Stomach smooth muscle (tissue), 2 donors: ENCODE results near the gene CA5A.
"Not testable (repeated sequence)": the region's sequence is repeated elsewhere in the genome, so short reads cannot be mapped to it uniquely, and the experiment has no call there.

Experiments
- H3K27ac ChIP-seq: one replicate; pipeline ENCODE4 v1.7.0; 2013; ENCODE audit warnings: mild to moderate bottlenecking, low read length, inconsistent platforms
- H3K27me3 ChIP-seq, 2 donors: one replicate each; pipeline ENCODE4 v1.7.0; 2013; ENCODE audit warnings: low read length in 2 of 2; ENCODE audit not compliant: insufficient read depth in 2 of 2, control insufficient read depth in 1 of 2
- H3K36me3 ChIP-seq, 2 donors: one replicate each; pipeline ENCODE4 v1.7.0; 2013; ENCODE audit warnings: low read length in 2 of 2; ENCODE audit not compliant: control insufficient read depth in 2 of 2, insufficient read depth in 2 of 2
- H3K4me1 ChIP-seq: one replicate; pipeline ENCODE4 v1.7.0; 2013; ENCODE audit warnings: low read length; ENCODE audit not compliant: control insufficient read depth, insufficient read depth
- H3K4me3 ChIP-seq, 2 donors: one replicate each; pipeline ENCODE4 v1.7.0; 2013; ENCODE audit warnings: low read length in 2 of 2
- H3K9ac ChIP-seq, 2 donors: one replicate each; pipeline ENCODE4 v1.7.0; 2013; ENCODE audit warnings: low read length in 2 of 2, mild to moderate bottlenecking in 1 of 2
- H3K9me3 ChIP-seq, 2 donors: one replicate each; pipeline ENCODE4 v1.7.0; 2013; ENCODE audit warnings: low read length in 2 of 2; ENCODE audit not compliant: control insufficient read depth in 2 of 2
- donor health status: healthy.
- donor health status: Pancreatic carcinoma.

The CA5A gene

GRCh38 chr16:87932475-87933139, 3.7 kb downstream of the CA5A start:
- H3K27me3 ChIP-seq, H3K9ac ChIP-seq, H3K36me3 ChIP-seq, H3K9me3 ChIP-seq, H3K4me1 ChIP-seq, H3K4me3 ChIP-seq, H3K27ac ChIP-seq: not testable (repeated sequence)

DNA sequence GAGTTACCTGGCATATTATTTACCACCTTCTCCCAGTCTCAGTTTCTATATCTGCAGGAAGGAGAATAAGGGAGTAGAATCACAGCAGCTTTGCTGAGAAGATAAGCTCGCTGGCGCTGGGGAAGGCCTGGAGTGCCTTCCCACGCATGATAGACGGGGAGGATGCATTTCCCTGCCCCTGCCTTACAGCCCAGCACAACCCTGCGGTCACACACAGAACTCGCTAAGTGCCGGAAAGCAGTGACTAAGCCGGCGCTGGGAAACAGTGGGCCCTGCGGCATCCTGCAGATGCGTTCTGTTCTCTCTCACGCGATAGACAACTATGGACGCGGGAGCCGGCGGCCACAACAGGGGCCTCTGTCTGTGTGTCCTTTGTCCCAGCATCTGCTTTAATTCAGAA, 4.8 kb downstream of the CA5A start:
- Histone ChIP-seq H3K9ac (no peak overlapping the region), H3K4me3 (no peak overlapping the region), H3K36me3 (no peaks in the 10 kb centered on the region), H3K4me1 (no peaks in the 10 kb centered on the region), H3K9me3 (no peaks in the 10 kb centered on the region), H3K27me3 (peaks cover 0 to 5% of the 10 kb centered on the region in 2 donors), H3K27ac (no peak overlapping the region)

- no peak overlapping the region for H3K9ac ChIP-seq
- H3K4me1 ChIP-seq, result no peaks in the 10 kb centered on the region
Measured at GRCh38 chr16:87930456-87930855, 5.9 kb downstream of the CA5A start.

GRCh38 chr16:87929986-87930385, 6.3 kb downstream of the CA5A start:
- Histone ChIP-seq H3K9me3 (no peaks in the 10 kb centered on the region), H3K27me3 (peaks cover 0 to 5% of the 10 kb centered on the region in 2 donors), H3K36me3 (no peaks in the 10 kb centered on the region), H3K9ac (no peak overlapping the region), H3K4me3 (no peak overlapping the region), H3K27ac (no peak overlapping the region), H3K4me1 (no peaks in the 10 kb centered on the region)

More at GRCh38 chr16:87930456-87930855, 5.9 kb downstream of the CA5A start:
- Histone ChIP-seq H3K27me3 (peaks cover 0 to 5% of the 10 kb centered on the region in 2 donors), H3K36me3 (no peaks in the 10 kb centered on the region), H3K27ac (no peak overlapping the region), H3K4me3 (no peak overlapping the region), H3K9me3 (no peaks in the 10 kb centered on the region)

DNA sequence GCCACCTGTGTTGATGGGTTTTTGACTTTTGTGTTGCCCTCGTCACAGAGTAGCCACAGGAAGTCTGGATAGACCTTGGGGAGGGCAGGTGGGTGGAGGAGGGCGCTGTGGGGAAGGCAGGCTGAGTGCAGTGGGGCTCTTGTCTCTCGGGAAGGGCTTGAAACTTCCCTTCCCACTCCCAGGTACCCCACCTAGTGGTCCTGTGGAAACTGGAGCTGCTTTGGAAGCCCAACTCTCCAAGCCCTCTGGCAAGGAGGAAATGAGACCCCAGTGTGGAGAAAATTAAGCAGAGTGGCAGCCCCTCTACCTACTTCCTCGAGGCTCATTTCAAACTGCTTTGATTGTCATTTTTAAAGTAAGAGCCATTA, 9.2 kb downstream of the CA5A start:
- Histone ChIP-seq H3K9ac (no peak overlapping the region), H3K27me3 (peaks cover 0 to 5% of the 10 kb centered on the region in 2 donors), H3K4me3 (no peak overlapping the region), H3K36me3 (no peaks in the 10 kb centered on the region), H3K4me1 (no peaks in the 10 kb centered on the region), H3K27ac (no peak overlapping the region), H3K9me3 (no peaks in the 10 kb centered on the region)

- H3K4me3 ChIP-seq, result no peak overlapping the region
- H3K27ac ChIP-seq, result no peak overlapping the region
- H3K9ac ChIP-seq, result no peak overlapping the region
- no peaks in the 10 kb centered on the region for H3K36me3 ChIP-seq
- peaks cover 0 to 3% of the 10 kb centered on the region in 2 donors for H3K27me3 ChIP-seq
- H3K4me1 ChIP-seq, result no peaks in the 10 kb centered on the region
- no peaks in the 10 kb centered on the region for H3K9me3 ChIP-seq
Measured at GRCh38 chr16:87926246-87927194, 9.8 kb downstream of the CA5A start.

GRCh38 chr16:87924811-87925670, 11.3 kb downstream of the CA5A start:
- no peaks in the 10 kb centered on the region for H3K27me3 ChIP-seq
- no peak overlapping the region for H3K9ac ChIP-seq
- no peaks in the 10 kb centered on the region for H3K4me1 ChIP-seq

GRCh38 chr16:87924041-87924810, 12.1 kb downstream of the CA5A start:
- no peak overlapping the region for H3K27ac ChIP-seq
- H3K4me3 ChIP-seq, result no peak overlapping the region
- H3K36me3 ChIP-seq, result no peaks in the 10 kb centered on the region
- H3K9me3 ChIP-seq, result no peaks in the 10 kb centered on the region
- no peak overlapping the region for H3K9ac ChIP-seq
- H3K4me1 ChIP-seq, result no peaks in the 10 kb centered on the region
- H3K27me3 ChIP-seq, result no peaks in the 10 kb centered on the region

More at GRCh38 chr16:87924811-87925670, 11.3 kb downstream of the CA5A start:
- Histone ChIP-seq H3K27ac (no peak overlapping the region), H3K4me3 (no peak overlapping the region), H3K9me3 (no peaks in the 10 kb centered on the region), H3K36me3 (no peaks in the 10 kb centered on the region)

DNA sequence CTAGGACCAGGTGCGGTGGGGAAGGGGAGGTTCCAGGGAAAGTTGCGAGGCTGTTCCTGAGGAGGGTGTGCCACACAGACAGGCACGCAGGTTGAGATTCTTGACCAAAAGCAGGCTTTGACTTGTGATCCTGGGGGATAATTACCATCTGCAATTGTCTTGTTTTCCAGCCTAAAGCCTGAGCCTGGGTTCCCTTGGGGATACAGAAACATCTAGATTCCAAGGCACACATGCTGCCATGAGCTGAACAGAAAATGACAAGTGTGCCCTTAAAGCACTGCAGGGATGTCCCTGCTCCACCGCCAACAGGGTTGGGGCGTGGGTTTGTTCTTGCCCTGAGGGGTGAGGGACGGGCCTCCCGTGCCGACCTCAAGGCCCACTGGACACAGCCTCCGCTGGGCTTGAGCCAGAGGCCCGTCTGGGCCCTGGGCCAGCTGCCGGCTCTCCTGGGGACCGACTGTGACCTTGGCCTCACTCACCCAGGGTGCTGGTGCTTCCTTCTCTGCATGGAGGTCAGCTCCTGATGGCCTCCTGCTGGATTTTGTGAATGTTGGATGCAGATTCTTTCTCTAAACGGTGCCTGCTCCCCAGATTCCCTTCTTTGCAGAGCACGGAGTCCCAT, 14.0 kb downstream of the CA5A start:
- Histone ChIP-seq H3K36me3 (no peaks in the 10 kb centered on the region), H3K4me3 (no peak overlapping the region), H3K4me1 (no peaks in the 10 kb centered on the region), H3K9ac (no peak overlapping the region), H3K9me3 (no peaks in the 10 kb centered on the region), H3K27ac (no peak overlapping the region), H3K27me3 (no peaks in the 10 kb centered on the region)
